Adrenal gland (tissue), 12 donors: ENCODE results near the gene PDSS1. TPM values are rescaled to one million over a fixed set of nuclear protein-coding genes. Genes with fewer than 3 reads are reported as not detected.

Source experiments
- DNase-seq, 7 donors: peaks; one replicate each; pipeline ENCODE4 v3.0.0-alpha.2; 2019 to 2020
- H3K27ac ChIP-seq, 5 donors: fragments of 200-600 bp; sonication (generic) in 4 of 5; 1 replicate in 3 of 5; 2 replicates in 2 of 5; pipeline versions ENCODE4 v1.5.1 to v1.8.0; 2016 to 2020; ENCODE audit warnings: mild to moderate bottlenecking in 1 of 5
- H3K27me3 ChIP-seq: fragments of 200-600 bp; 2 replicates; pipeline ENCODE4 v1.8.0; 2021
- H3K36me3 ChIP-seq, 2 donors: fragments of 200-600 bp; replicated peaks in 1 of 2; 1 replicate in 1 of 2; 2 replicates in 1 of 2; pipeline versions ENCODE4 v1.5.1 to v1.8.0; 2018 to 2022
- H3K4me1 ChIP-seq, 2 donors: fragments of 200-600 bp; replicated peaks in 1 of 2; 1 replicate in 1 of 2; 2 replicates in 1 of 2; pipeline versions ENCODE4 v1.5.1 to v1.8.0; 2018 to 2021
- H3K4me3 ChIP-seq, 4 donors: fragments of 200-600 bp; sonication (generic) in 3 of 4; one replicate each; pipeline ENCODE4 v1.5.1; 2016 to 2018
- H3K9me3 ChIP-seq, 3 donors: fragments of 200-600 bp; sonication (generic) in 1 of 3; replicated peaks in 1 of 3; 1 replicate in 2 of 3; 2 replicates in 1 of 3; pipeline versions ENCODE4 v1.5.1 to v1.8.0; 2016 to 2021
- CTCF ChIP-seq, 6 experiments: fragments of 450-650 bp in 4 of 6; fragments of 200-600 bp in 2 of 6; sonication (generic) in 1 of 6; IDR thresholded peaks; 1 replicate in 5 of 6; 2 replicates in 1 of 6; pipeline versions ENCODE4 v1.5.1 to v1.8.0; 2016 to 2021; ENCODE audit warnings: antibody characterized with exemption in 6 of 6, mild to moderate bottlenecking in 2 of 6, moderate library complexity in 1 of 6
- POLR2A ChIP-seq, 2 donors: fragments of 450-650 bp; IDR thresholded peaks; one replicate each; pipeline ENCODE4 v1.6.1; 2017; ENCODE audit warnings: antibody characterized with exemption in 2 of 2, mild to moderate bottlenecking in 2 of 2, moderate library complexity in 1 of 2
- WGBS, 4 donors: extraction: QIAGEN DNeasy Blood & Tissue Kit in 2 of 4; methylation state at CpG; one replicate each; pipeline versions ENCODE4 v1.1.5 to v1.1.7; 2013 to 2017; 5-methylcytosine and 5-hydroxymethylcytosine counted together
- intact Hi-C, 2 donors: fragments of 100-400 bp; cut with DNase I; formaldehyde crosslinking; loops; one replicate each; pipeline versions ENCODE4 v1.14.1 to v1.15.0; 2022 to 2023
- polyA plus RNA-seq, 3 donors: library from polyadenylated mRNA; stranded (reverse); fragments of 200-250 nt in 2 of 3; fragments of 350-450 nt in 1 of 3; fragmentation: Illumina TruSeq in 1 of 3; extraction: RNeasy Lipid Tissue Mini Kit (QIAGEN cat#74804) in 1 of 3; gene quantifications; one replicate each; pipeline ENCODE4 v1.2.3, GENCODE V29; 2013 to 2014
- total RNA-seq, 9 donors: library from RNA; depleted of rRNA in 4 of 9; stranded (reverse); fragments of >200 nt in 4 of 9; fragments of 120-200 nt in 1 of 9; fragmentation: NEBNext Ultra II Directional in 1 of 9; extraction: Animal tissue kit (Norgen Biotek cat#: 25700) in 1 of 9; gene quantifications; one replicate each; pipeline versions ENCODE4 v1.1.0 to v1.2.4, GENCODE V29; 2013 to 2023
- donor health status: healthy with polysubstance abuse.
- donor health status: Bipolar disorder and iron deficiency.
- donor health status: DM: yes; HTN: yes; CAD: no.
- donor health status: DM: no; HTN: no; CAD: no.
- donor health status: DM: no; HTN: no; CAD: no.
- donor health status: DM: yes; HTN: yes; CAD: no.

The PDSS1 gene
- total and polyA plus RNA-seq, 12 donors = 1.2 to 7.4 (median 3.1) TPM

GRCh38 chr10:26717476-26717875, 20.0 kb downstream of the PDSS1 start:
- Histone ChIP-seq H3K4me1 (no peaks in the 10 kb centered on the region), H3K36me3 (no peaks in the 10 kb centered on the region), H3K27ac (no peak overlapping the region), H3K9me3 (no peaks in the 10 kb centered on the region), H3K4me3 (no peak overlapping the region), H3K27me3 (no peaks in the 10 kb centered on the region)
- TF ChIP-seq CTCF (IDR thresholded peaks at IDR 0.05) (no peak), POLR2A (IDR thresholded peaks at IDR 0.05) (no peak)
- intact Hi-C loops = no loop called here
- WGBS, 4 donors = 86 to 96% (median 89%) methylated on average over 7 of the region's 7 CpGs
- DNase-seq = no peak

GRCh38 chr10:26721561-26721960, 24.1 kb downstream of the PDSS1 start:
- peaks cover 0 to 7% of the 10 kb centered on the region in 2 donors for H3K36me3 ChIP-seq
- H3K27ac ChIP-seq = no peak overlapping the region
- no peak for TF ChIP-seq CTCF (IDR thresholded peaks at IDR 0.05)
- TF ChIP-seq POLR2A (IDR thresholded peaks at IDR 0.05) = no peak
- H3K4me1 ChIP-seq = no peaks in the 10 kb centered on the region
- intact Hi-C loops = loop anchor here in 1 of 2 donors (10.0 kb wide), 1 partner anchor 163 kb away; no protein-coding TSS in a partner anchor
- no peak overlapping the region for H3K4me3 ChIP-seq
- 90 to 93% (median 93%) methylated on average over 6 to 7 of the region's 7 CpGs for WGBS, 4 donors
- no peaks in the 10 kb centered on the region for H3K9me3 ChIP-seq
- peak in 1 of 7 donors; percentile 11 for DNase-seq
- no peaks in the 10 kb centered on the region for H3K27me3 ChIP-seq

- TF ChIP-seq POLR2A (IDR thresholded peaks at IDR 0.05) (no peak), CTCF (IDR thresholded peaks at IDR 0.05) (no peak)
- 85 to 99% (median 94%) methylated on average over 4 of the region's 4 CpGs for WGBS, 4 donors
- Histone ChIP-seq H3K9me3 (no peaks in the 10 kb centered on the region), H3K27ac (no peak overlapping the region), H3K27me3 (no peaks in the 10 kb centered on the region), H3K4me1 (no peaks in the 10 kb centered on the region), H3K36me3 (peaks cover 0 to 7% of the 10 kb centered on the region in 2 donors), H3K4me3 (no peak overlapping the region)
- intact Hi-C loops = loop anchor here in 1 of 2 donors (10.0 kb wide), 1 partner anchor 162 kb away; no protein-coding TSS in a partner anchor
- DNase-seq = no peak
Observed at GRCh38 chr10:26723016-26723415, 25.5 kb downstream of the PDSS1 start.

- H3K36me3 ChIP-seq = peaks cover 0 to 7% of the 10 kb centered on the region in 2 donors
- no peak overlapping the region for H3K4me3 ChIP-seq
- TF ChIP-seq CTCF (IDR thresholded peaks at IDR 0.05) (peak; percentile 74 to 87 (median 81)), POLR2A (IDR thresholded peaks at IDR 0.05) (no peak)
- H3K9me3 ChIP-seq = no peaks in the 10 kb centered on the region
- no peaks in the 10 kb centered on the region for H3K4me1 ChIP-seq
- WGBS, 4 donors = 51 to 60% (median 58%) methylated on average over 8 of the region's 8 CpGs
- DNase-seq = peak; percentile 48 to 79 (median 65)
- intact Hi-C loops = loop anchor here (2.0 to 10.0 kb wide), 2 partner anchors 157 to 159 kb away; no protein-coding TSS in a partner anchor
- no peak overlapping the region for H3K27ac ChIP-seq
- no peaks in the 10 kb centered on the region for H3K27me3 ChIP-seq
Observed at GRCh38 chr10:26725837-26726727, 28.6 kb downstream of the PDSS1 start.
